ENCODE measurements around the gene FOXJ3. TPM values are rescaled to one million over a fixed set of nuclear protein-coding genes. Genes with fewer than 3 reads are reported as not detected.

FOXJ3 gene
- total and polyA plus RNA-seq, 2 of the 13 experiments (the other 11 are each of a cell fraction or from before 2014, with no cell fraction given) = 16.6 to 48.5 TPM

DNA sequence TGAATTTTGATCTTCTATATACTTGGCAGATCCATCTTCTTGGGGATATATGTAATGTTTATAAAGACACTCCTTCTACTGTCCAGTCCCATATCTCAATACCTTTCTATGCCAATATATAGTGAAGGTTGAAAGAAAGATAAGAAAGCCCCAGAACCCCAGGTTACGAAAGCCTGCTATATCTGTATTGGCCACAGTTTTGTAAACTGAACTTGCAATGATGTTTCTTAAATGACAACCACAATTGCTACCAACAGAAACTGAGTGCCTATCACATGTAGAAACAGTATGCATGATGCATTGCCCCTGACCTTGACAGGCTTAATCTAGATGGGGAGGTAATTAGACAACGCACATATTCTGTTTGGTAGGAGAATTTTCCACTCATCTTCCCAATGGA, 37.8 kb upstream of the FOXJ3 start (continued):
- TF ChIP-seq XBP1 (CRISPR knock-in tag; IDR thresholded peaks at IDR 0.05) = no peak
- TF ChIP-seq, protein P1, sequence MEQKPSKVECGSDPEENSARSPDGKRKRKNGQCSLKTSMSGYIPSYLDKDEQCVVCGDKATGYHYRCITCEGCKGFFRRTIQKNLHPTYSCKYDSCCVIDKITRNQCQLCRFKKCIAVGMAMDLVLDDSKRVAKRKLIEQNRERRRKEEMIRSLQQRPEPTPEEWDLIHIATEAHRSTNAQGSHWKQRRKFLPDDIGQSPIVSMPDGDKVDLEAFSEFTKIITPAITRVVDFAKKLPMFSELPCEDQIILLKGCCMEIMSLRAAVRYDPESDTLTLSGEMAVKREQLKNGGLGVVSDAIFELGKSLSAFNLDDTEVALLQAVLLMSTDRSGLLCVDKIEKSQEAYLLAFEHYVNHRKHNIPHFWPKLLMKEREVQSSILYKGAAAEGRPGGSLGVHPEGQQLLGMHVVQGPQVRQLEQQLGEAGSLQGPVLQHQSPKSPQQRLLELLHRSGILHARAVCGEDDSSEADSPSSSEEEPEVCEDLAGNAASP (CRISPR knock-in tag; IDR thresholded peaks at IDR 0.05; ENCODE audit: borderline replicate concordance) = no peak
- TF ChIP-seq, protein P2, sequence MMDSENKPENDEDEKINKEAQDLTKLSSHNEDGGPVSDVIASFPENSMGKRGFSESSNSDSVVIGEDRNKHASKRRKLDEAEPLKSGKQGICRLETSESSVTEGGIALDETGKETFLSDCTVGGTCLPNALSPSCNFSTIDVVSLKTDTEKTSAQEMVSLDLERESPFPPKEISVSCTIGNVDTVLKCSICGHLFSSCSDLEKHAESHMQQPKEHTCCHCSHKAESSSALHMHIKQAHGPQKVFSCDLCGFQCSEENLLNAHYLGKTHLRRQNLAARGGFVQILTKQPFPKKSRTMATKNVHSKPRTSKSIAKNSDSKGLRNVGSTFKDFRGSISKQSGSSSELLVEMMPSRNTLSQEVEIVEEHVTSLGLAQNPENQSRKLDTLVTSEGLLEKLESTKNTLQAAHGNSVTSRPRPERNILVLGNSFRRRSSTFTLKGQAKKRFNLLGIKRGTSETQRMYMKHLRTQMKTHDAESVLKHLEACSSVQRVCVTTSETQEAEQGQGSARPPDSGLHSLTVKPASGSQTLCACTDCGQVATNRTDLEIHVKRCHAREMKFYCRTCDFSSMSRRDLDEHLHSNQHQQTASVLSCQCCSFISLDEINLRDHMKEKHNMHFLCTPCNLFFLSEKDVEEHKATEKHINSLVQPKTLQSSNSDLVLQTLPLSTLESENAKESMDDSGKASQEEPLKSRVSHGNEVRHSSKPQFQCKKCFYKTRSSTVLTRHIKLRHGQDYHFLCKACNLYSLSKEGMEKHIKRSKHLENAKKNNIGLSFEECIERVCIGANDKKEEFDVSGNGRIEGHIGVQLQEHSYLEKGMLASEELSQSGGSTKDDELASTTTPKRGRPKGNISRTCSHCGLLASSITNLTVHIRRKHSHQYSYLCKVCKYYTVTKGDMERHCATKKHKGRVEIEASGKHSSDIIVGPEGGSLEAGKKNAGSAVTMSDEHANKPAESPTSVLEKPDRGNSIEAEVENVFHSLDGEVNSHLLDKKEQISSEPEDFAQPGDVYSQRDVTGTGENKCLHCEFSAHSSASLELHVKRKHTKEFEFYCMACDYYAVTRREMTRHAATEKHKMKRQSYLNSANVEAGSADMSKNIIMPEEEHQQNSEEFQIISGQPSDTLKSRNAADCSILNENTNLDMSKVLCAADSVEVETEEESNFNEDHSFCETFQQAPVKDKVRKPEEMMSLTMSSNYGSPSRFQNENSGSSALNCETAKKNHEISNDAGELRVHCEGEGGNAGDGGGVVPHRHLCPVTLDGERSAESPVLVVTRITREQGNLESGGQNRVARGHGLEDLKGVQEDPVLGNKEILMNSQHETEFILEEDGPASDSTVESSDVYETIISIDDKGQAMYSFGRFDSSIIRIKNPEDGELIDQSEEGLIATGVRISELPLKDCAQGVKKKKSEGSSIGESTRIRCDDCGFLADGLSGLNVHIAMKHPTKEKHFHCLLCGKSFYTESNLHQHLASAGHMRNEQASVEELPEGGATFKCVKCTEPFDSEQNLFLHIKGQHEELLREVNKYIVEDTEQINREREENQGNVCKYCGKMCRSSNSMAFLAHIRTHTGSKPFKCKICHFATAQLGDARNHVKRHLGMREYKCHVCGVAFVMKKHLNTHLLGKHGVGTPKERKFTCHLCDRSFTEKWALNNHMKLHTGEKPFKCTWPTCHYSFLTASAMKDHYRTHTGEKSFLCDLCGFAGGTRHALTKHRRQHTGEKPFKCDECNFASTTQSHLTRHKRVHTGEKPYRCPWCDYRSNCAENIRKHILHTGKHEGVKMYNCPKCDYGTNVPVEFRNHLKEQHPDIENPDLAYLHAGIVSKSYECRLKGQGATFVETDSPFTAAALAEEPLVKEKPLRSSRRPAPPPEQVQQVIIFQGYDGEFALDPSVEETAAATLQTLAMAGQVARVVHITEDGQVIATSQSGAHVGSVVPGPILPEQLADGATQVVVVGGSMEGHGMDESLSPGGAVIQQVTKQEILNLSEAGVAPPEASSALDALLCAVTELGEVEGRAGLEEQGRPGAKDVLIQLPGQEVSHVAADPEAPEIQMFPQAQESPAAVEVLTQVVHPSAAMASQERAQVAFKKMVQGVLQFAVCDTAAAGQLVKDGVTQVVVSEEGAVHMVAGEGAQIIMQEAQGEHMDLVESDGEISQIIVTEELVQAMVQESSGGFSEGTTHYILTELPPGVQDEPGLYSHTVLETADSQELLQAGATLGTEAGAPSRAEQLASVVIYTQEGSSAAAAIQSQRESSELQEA (CRISPR knock-in tag; IDR thresholded peaks at IDR 0.05; ENCODE audit: not compliant biosample characterization) = no peak
- TF ChIP-seq, protein P3, sequence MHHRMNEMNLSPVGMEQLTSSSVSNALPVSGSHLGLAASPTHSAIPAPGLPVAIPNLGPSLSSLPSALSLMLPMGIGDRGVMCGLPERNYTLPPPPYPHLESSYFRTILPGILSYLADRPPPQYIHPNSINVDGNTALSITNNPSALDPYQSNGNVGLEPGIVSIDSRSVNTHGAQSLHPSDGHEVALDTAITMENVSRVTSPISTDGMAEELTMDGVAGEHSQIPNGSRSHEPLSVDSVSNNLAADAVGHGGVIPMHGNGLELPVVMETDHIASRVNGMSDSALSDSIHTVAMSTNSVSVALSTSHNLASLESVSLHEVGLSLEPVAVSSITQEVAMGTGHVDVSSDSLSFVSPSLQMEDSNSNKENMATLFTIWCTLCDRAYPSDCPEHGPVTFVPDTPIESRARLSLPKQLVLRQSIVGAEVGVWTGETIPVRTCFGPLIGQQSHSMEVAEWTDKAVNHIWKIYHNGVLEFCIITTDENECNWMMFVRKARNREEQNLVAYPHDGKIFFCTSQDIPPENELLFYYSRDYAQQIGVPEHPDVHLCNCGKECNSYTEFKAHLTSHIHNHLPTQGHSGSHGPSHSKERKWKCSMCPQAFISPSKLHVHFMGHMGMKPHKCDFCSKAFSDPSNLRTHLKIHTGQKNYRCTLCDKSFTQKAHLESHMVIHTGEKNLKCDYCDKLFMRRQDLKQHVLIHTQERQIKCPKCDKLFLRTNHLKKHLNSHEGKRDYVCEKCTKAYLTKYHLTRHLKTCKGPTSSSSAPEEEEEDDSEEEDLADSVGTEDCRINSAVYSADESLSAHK (CRISPR knock-in tag; IDR thresholded peaks at IDR 0.05; ENCODE audit: borderline replicate concordance) = no peak
